M059J (cell line): ENCODE data around the gene STRADB. TPM values are rescaled to one million over a fixed set of nuclear protein-coding genes. Genes with fewer than 3 reads are reported as not detected.
A peak's percentile ranks its signal among the peaks of the same experiment; 100 is the strongest.
"Not testable (repeated sequence)": the region's sequence is repeated elsewhere in the genome, so short reads cannot be mapped to it uniquely, and the experiment has no call there.

Source experiments
- DNase-seq: peaks from one replicate; pipeline ENCODE4 v3.0.0-alpha.2; 2012; ENCODE audit warnings: low read depth
- total RNA-seq: library from RNA; depleted of rRNA; stranded (reverse); fragments of >200 nt; shearing (Covaris generic); gene quantifications from 2 replicates; pipeline ENCODE4 v1.2.3, GENCODE V29; 2014

The STRADB gene
- total RNA-seq, 1 experiment from 2014 or later, result 51.6 TPM

DNA sequence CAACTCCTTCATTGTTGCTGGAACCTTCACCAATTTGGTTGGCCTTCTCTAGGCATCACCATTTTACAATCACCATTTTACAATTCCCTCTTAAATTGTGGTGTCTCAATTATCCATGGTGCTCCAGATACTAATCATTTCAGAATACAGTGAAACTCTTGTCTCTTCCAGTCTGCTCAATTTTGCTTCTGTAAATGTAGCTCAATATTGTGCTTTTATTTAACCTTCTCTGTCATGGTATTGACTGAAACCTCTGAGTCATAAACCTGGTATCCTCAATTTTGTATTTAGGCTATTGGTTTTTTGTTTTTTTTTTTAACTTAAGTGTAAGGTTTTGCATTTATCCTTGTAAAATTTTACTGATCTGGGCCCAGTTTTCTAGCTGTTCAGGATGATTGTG, 16.1 kb downstream of the STRADB start:
- peak; percentile 17 for DNase-seq

DNA sequence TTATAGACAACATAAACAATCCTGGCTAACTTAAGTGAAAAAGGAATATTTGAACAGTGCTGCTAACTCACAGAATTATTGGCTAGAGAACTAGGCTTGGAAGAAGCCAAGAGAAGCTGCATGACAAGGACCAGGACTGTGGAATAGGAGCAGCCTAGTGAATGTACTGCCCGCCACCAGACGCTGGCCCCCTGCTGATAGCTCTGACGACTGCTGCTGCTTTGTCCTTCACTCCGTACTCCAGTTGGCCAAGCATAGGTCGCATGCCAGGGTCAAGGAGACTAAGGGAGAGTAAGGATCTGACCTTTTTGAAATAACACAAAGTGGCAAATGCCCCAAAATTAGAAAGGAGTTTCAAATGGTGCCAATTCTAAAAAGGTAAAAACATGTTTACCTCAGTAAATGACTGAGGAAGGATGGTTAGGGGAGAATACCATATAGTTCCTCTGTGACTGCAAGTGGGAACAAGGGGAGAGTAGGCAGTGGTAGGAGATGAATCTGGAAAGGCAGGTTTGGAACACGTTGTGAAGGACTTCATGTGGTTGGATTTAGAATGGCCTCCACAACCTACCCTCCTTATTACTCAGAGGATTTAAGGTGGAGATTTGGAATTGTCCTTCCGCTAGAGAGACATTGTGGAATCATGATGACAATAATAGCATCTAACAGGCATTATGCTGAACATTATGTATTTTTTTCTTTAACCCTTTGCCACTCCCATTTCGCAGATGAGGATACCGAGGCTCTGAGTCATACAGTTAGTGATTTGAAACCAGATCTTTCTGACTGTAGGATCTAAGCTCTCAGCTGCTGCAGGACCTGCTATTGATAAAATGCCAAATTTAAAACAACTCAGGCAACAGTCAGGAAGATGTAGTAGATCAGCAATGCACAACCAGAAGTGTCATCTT, 19.5 kb downstream of the STRADB start:
- DNase-seq, result no peak

DNA sequence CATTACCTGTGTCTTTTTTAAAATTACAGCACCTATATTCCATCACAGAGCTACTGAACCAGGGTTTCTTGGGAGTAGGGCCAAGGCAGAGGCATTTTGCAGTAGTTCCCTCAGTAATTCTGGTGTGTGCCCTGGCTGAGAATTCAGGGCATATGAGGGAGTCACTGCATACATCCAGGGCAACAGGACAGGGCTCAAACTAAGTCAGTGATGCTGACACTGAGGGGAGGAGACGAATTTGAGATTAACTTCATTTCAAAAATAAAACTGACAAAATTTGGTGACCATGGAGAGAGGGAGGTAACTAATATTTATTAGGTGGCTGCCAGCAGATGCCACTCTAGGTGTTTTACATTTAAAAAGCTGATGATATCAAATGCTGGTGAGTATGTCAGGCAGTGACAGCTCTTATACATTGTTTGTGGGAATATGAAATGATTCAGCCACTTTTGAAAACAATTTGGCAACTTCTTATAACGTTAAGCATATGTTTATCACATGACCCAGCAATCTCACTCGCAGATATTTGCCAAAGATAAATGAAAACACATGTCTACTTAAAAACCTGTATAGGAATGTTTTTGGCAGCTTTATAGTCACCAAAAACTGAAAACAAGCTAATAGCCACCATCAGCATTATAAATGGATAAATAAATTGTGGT, 20.3 kb downstream of the STRADB start:
- DNase-seq, result no peak

DNA sequence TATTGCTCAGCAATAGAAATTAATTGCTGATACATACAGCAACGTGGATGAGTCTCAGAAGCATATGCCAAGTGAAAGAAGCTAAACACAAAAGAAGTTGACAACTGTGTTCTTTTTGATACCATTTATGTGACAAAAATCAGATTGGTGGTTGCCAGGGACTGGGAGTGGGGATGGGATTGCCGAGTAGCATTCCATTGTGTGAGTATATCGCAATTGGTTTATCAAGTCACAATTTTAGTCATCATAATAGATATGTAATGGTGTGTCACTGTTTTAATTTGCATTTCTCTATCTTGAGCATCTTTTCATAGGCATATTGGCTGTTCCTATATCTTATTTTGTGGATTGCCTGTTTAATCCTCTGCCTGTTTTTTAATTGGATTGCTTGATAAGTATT, 20.9 kb downstream of the STRADB start:
- DNase-seq, result no peak

DNA sequence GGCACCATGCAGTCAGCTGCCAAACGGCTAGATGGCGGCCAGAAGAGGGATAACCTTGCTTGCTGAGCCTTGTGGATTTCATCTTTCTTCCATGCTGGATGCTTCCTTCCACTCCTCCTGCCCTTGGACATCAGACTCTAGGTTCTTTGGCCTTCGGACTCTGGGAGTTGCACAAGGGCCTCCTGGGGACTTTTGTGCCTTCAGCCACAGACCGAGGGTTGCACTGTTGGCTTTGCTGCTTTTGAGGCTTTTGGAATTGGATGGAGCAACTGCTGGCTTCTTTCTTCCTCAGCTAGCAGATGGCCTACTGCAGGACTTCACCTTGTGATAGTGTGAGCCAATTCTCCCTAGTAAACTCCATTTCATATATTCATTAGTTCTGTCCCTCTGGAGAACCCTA, 31.0 kb downstream of the STRADB start:
- DNase-seq, result no peak

DNA sequence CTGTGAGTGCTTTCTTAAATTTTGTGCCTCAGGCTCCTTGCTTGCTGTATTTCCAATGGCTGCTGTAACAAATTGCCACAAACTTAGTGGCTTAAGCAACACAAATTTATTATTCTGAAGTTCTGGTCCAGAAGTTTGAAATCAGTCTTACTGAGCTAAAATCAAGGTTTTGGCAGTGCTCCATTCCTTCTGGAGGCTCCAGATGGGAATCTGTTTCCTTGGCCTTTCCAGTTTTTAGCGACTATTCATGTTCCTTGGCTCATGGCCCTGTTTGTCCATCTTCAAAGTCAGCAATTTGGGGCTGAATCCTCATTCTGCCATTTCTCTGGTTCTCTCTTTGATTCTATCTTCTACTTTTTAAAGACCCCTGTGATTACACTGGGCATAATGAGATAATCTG, 31.8 kb downstream of the STRADB start:
- DNase-seq, result no peak

DNA sequence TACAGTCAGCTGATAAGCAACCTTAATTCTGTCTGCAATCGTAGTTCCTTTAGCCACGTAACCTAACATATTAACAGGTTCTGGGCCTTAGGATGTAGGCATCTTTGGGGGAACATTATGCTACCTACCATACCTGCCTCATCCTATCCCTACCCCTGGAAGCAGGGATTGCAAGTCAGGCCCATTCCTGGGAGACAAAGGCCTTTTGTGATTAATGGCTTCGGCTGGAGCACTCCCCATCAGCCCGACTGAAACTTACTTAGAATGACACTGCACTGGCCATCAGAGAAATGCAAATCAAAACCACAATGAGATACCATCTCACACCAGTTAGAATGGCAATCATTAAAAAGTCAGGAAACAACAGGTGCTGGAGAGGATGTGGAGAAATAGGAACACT, 32.2 kb downstream of the STRADB start:
- DNase-seq, result not testable (repeated sequence)

DNA sequence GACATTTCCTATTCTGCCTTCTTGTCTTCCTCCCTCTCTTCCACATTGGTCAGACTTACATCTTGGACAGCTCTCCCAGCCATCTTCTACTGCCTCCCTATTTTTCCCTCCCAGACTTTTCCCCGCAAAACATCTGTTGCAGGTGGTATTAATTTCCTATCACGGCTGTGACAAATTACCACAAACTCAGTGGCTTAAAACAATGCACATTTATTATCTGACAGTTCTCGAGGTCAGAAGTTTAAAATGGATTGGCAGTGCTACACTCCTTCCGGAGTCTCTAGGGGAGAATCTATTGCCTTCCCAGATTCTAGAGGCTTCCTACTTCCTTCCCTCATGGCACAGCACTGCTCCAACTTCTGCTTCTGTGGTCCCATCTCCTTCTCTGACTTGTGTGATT, 33.3 kb downstream of the STRADB start:
- DNase-seq, result no peak

DNA sequence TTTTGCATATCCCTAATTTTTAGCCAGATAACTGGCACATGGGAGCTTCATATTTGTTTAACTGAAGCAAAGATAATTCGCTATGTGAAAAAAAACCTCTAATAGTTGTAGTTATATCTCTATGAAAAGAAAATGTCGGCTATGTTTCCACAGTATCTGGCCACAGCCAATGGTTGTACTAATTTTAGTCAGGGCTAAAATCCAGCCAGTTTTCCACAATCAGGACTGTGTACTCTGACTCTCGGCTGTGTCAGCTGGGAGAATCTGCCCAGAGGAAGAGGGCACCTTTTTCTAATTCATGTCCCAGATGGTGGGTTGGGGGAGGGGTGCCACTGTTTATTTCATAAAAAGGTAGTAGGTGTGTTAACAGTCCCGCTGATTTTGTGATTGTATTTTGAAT, 38.8 kb downstream of the STRADB start:
- no peak for DNase-seq

DNA sequence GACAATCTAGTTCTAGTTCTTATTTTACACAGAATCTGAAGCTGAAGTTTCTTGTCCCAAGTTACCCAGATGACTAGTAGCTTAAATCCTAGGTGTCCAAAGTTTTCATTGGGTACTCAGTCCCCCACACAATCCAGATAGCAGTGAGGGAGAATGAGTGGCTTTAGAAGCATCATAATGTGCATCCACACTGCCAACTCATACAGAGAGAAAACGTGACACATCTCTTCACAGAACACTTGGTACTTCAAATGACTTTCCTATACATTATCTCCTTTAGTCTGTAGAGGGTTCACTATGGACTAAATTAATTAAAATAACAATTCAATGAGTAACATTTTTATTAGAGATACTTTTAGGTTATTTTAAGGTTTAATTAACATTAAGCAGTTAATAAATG, 45.2 kb downstream of the STRADB start:
- no peak for DNase-seq

DNA sequence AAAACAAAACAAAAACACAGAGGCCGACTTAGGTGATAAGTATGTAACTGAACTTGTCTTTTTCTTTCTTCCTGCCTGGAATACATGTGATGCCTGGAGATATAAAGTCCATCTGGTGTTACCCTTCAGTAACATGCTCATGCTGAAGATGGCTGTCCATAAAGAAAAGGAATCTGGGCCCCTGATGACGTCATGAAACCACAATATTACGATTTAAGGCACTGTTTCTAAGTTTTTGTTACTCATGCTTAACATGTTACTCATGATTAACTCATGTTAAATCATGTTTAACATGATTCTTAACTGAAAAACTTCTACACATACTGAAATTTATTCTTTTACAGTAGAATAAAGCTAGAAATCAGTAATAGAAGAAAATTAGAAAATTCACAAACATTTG, 49.0 kb downstream of the STRADB start:
- DNase-seq, result peak; percentile 51

DNA sequence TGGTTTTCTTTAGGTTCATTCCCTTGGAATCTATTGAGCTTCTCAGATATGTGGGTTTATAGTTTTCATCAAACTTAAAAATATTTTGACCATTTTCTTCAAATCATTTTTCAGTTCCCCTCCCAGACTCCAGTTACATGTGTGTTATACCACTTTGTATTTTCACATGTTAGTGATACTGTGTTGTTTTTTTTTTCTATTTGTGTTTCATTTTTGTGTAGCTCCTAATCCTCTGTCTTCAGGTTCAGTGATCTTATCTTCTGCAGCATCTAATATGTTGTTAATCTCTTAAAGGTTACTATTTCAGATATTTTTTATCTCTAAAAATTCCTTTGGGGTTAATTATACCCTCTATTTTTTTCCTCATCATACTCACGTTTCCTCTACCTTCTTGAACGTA, 51.2 kb downstream of the STRADB start:
- no peak for DNase-seq

DNA sequence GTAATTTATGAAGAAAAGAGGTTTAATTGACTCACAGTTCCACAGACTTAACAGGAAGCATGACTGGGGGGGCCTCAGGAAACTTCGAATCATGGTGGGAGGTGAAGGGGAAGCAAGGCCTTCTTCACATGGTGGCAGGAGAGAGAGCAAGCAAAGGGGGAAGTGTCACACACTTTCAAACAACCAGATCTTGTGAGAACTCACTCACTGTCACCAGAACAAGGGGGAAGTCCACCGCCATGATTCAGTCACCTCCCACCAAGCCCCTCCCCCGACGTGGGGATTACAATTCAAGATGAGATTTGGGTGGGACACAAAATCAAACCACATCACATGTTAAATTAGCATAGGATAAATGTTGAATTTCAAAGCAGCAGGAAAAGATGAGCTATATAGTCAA, 56.2 kb downstream of the STRADB start:
- no peak for DNase-seq

DNA sequence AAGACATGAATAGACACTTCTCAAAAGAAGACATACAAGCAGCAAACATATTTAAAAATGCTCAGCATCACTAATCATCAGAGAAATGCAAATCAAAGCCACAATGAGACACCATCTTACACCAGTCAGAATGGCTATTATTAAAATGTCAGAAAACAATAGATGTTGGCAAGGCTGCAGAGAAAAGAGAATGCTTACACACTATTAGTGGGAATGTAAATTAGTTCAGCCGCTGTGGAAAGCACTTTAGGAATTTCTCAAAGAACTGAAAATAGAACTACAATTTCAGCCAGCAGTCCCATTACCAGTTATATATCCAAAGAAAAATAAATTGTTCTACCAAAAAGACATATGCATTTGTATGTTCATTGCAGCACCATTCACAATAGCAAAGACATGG, 61.7 kb downstream of the STRADB start:
- peak; percentile 12 for DNase-seq

DNA sequence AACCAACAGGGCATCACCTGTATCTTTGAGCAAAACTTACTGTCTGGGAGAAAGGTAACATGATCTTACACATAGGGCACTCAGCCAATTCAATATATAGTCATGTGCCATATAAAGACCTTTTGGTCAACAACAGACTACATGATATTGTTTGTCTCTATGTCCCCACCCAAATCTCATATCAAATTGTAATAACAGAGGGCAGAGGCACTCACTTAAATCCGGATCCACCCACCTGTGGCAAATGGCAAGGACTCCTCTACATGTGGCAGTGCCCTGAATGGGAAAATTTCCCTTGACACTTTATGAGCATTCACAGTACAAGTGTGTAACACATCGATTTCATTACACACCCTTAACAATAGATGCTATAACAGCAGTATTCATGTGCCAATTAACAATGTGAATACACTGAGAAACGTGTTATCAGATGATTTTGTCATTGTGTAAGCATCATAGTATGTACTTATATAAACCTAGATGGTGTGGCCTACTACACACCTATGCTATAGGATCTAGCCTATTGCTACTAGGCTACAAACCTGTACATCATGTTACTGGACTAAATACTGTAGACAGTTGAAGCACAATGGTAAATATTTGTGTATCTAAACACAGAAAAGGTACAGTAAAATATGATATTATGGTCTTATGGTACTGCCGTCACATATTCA, 64.2 kb downstream of the STRADB start:
- no peak for DNase-seq

DNA sequence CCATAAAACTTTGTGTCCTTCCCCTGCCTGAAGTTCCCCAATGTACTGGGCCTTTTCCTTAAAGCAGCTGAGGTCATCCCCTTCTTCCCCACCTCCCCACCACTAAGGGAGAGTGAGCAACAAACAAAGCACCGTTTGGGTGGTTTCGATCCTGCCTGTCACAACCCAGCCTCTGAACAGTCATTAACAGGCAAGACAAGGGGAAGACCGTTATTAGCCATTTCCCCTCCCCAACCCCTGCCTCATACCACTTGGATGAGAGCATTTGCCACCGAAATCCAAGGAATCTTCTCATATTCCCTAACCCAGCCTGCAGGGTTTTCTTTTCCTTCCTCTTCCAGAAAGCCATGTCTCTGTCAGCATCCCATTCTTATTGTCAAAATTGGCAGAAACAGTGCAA, 65.6 kb downstream of the STRADB start:
- peak; percentile 52 for DNase-seq

DNA sequence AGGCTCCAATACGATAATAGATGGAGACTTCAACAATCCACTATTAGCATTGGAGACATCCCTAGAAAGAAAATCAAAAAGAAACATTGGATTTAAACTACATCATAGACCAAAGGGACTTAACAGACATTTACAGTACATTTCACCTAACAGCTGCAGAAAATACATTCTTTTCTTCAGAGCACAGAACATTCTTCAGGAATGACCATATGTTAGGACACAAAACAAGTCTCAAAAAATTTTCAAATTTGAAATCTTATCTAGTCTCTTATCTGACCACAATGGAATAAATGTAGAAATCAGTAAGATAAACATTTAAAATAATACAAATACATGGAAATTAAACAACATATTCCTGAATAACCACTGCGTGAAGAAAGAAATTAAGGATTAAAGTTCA, 68.7 kb downstream of the STRADB start:
- no peak for DNase-seq

DNA sequence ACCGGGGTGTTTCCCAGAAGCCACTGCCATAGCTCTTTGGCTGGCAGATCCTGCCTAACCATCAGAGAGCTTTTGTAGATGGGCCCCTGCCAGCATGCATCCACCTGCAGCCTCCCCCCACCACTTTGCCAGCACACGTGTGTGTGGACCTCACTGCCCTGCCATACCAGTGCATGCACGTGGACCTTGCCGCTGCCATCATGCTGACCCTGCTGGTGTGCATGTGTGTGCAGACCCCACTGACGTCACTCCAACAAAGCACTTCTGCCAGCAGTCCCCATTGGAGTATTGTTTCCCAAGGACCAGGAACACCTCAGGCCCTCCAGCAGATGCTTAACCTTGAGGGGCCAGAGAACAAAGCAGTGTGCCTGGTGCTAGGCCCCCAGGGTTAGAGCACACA, 71.4 kb downstream of the STRADB start:
- no peak for DNase-seq

DNA sequence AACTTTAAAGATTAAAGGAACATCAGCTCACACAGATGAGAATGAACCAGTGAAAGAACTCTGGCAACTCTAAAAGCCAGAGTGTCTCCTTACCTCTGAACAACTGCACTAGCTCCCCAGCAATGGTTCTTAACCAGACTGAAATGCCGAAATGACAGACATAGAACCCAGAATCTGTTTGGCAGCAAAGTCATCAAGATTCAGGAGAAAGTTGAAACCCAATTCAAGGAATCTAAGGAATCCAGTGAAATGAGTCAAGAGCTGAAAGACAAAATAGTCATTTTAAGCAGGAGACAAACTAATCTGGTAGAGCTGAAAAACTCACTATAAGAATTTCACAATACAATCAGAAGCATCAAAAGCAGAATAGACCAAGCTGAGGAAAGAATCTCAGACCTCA, 72.0 kb downstream of the STRADB start:
- peak; percentile 28 for DNase-seq
